22Rv1 (cell line): ENCODE measurements around the gene ZNF169.

Experiments
- CTCF ChIP-seq: fragments of 450-650 bp; IDR thresholded peaks from 2 replicates; pipeline ENCODE4 v1.5.1; 2017; ENCODE audit warnings: mild to moderate bottlenecking
- ZFX ChIP-seq: fragments of 450-650 bp; IDR thresholded peaks from 2 replicates; pipeline ENCODE4 v1.6.1; 2017; ENCODE audit warnings: antibody characterized with exemption, borderline replicate concordance

GRCh38 chr9:94269264-94269663 lies 10.2 kb downstream of the ZNF169 start:
- no peak for TF ChIP-seq CTCF
- no peak for TF ChIP-seq ZFX
